Osteocyte (in vitro differentiated cells): ENCODE measurements around the gene LARP1. TPM values are rescaled to one million over a fixed set of nuclear protein-coding genes. Genes with fewer than 3 reads are reported as not detected.
"Not testable (repeated sequence)": the region's sequence is repeated elsewhere in the genome, so short reads cannot be mapped to it uniquely, and the experiment has no call there.

Source experiments
- DNase-seq: peaks from one replicate; pipeline ENCODE4 v3.0.0; 2021; ENCODE audit warnings: mixed read lengths; ENCODE audit not compliant: unreplicated experiment; ENCODE audit errors: extremely low spot score
- H3K27ac Mint-ChIP-seq: one replicate; pipeline ENCODE4 v1.8.0; 2021; ENCODE audit warnings: mild to moderate bottlenecking, mixed read lengths; ENCODE audit not compliant: unreplicated experiment
- H3K27me3 Mint-ChIP-seq: one replicate; pipeline ENCODE4 v1.8.0; 2021; ENCODE audit warnings: mixed read lengths; ENCODE audit not compliant: unreplicated experiment
- H3K36me3 Mint-ChIP-seq: one replicate; pipeline ENCODE4 v1.8.0; 2021; ENCODE audit warnings: mixed read lengths; ENCODE audit not compliant: unreplicated experiment
- H3K4me1 Mint-ChIP-seq: one replicate; pipeline ENCODE4 v1.8.0; 2021; ENCODE audit warnings: mixed read lengths; ENCODE audit not compliant: unreplicated experiment
- H3K4me3 Mint-ChIP-seq: one replicate; pipeline ENCODE4 v1.8.0; 2021; ENCODE audit warnings: mild to moderate bottlenecking, moderate library complexity, mixed read lengths; ENCODE audit not compliant: unreplicated experiment
- H3K9me3 Mint-ChIP-seq: one replicate; pipeline ENCODE4 v1.8.0; 2021; ENCODE audit warnings: mixed read lengths; ENCODE audit not compliant: unreplicated experiment
- total RNA-seq: library from RNA; stranded (reverse); gene quantifications from 2 replicates; pipeline ENCODE4 v1.2.1, GENCODE V29; 2021
- TF ChIP-seq, protein P1 (sequence below): fragments of 200-600 bp; sonication (generic); IDR thresholded peaks from 2 replicates; pipeline ENCODE4 v1.5.0; 2021; ENCODE audit warnings: antibody characterized with exemption, mild to moderate bottlenecking, moderate library complexity

LARP1 gene
- total RNA-seq, 1 donor from 2014 or later, result 247 TPM

DNA sequence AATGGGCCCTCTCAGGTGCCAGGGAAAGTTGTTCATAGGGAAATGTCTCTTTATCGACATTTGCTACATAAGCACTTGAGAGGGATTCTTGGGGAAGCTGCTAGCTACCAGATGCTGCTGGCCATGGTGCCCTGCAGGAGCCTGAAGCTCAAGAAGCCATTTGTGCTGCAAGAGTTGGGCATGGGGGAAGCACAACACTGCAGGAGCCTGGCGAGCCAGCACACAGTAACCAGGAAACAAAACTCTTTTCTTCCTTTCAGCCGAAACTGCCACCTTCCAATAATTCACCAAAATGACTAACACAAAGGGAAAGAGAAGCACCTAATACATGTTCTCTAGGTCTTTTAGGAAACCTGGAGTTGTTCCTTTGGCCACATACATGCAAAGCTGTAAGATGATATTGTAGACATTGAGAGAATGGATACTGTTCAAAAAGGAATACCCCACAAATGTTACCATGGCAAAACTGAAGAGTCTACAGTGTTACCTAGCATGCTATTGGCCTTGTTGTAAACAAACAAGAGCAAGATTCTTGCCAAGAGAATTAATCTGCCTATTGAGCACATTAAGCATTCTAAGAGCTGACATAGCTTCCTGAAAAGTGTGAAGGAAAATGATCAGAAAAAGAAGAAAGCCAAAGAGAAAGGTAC lies 26.1 kb upstream of the LARP1 start:
- no peak overlapping the region for H3K4me3 Mint-ChIP-seq
- peaks cover 7% of the 10 kb centered on the region for H3K9me3 Mint-ChIP-seq
- no peaks in the 10 kb centered on the region for H3K36me3 Mint-ChIP-seq
- no peak for DNase-seq
- TF ChIP-seq, protein P1, sequence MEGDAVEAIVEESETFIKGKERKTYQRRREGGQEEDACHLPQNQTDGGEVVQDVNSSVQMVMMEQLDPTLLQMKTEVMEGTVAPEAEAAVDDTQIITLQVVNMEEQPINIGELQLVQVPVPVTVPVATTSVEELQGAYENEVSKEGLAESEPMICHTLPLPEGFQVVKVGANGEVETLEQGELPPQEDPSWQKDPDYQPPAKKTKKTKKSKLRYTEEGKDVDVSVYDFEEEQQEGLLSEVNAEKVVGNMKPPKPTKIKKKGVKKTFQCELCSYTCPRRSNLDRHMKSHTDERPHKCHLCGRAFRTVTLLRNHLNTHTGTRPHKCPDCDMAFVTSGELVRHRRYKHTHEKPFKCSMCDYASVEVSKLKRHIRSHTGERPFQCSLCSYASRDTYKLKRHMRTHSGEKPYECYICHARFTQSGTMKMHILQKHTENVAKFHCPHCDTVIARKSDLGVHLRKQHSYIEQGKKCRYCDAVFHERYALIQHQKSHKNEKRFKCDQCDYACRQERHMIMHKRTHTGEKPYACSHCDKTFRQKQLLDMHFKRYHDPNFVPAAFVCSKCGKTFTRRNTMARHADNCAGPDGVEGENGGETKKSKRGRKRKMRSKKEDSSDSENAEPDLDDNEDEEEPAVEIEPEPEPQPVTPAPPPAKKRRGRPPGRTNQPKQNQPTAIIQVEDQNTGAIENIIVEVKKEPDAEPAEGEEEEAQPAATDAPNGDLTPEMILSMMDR, result no peak
- peaks cover 4% of the 10 kb centered on the region for H3K27me3 Mint-ChIP-seq
- H3K27ac Mint-ChIP-seq, result no peak overlapping the region
- no peaks in the 10 kb centered on the region for H3K4me1 Mint-ChIP-seq

DNA sequence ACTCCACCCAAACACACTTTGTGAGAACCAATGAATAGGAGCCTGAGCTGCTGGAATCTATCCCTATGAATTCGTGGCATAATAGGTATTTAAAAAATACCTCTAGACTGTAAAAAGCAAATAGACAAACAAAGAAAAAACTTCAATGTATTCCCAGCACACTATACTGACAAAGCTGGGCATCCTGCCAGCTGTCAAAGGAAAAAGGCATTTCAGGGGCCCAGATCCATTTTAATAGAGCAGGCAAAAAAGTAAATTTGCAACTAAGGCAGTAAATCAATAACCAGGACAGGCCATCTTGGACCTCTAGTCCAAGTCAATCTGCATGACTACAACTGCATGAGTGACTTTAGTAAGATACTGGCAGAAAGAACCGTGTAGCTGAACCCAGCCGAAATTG lies 25.6 kb upstream of the LARP1 start:
- H3K4me1 Mint-ChIP-seq, result no peaks in the 10 kb centered on the region
- DNase-seq, result no peak
- peaks cover 4% of the 10 kb centered on the region for H3K27me3 Mint-ChIP-seq
- TF ChIP-seq, protein P1, result no peak
- peaks cover 7% of the 10 kb centered on the region for H3K9me3 Mint-ChIP-seq
- H3K27ac Mint-ChIP-seq, result no peak overlapping the region
- H3K36me3 Mint-ChIP-seq, result no peaks in the 10 kb centered on the region
- no peak overlapping the region for H3K4me3 Mint-ChIP-seq

DNA sequence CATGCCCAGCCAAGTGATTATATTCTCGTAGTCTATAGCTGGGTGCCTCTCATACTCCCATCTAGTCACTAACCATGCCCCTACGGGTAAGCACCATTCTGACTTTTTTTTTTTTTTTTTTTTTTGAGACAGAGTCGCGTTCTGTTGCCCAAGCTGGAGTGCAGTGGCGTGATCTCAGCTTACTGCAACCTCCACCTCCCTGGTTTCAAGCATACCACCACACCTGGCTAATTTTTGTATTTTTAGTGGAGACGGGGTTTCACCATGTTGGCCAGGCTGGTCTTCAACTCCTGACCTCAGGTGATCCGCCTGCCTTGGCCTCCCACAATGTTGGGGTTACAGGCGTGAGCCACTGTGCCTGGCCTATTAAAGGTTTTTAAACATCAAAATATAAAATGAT lies 24.4 kb upstream of the LARP1 start:
- H3K4me1 Mint-ChIP-seq, H3K27ac Mint-ChIP-seq, H3K36me3 Mint-ChIP-seq, H3K4me3 Mint-ChIP-seq, H3K27me3 Mint-ChIP-seq, H3K9me3 Mint-ChIP-seq, DNase-seq: not testable (repeated sequence)

DNA sequence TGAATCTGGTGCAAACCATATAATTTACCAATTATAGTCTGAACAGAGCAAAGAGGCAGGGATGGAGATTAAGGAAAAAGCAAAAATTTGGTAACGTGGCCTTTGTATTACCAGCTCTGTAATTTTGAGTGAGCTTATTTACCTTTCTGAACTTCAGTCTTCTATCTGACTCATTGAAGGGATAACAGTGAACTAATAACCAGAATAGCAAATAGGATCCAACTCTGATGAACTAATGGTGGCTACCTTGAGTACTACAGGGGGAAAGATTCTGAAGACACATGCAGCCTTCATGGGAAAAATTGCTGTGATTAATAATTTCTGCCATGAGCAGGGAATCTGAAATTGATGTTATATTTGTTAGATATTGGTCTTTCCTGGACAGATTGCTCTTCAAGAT lies 23.0 kb upstream of the LARP1 start:
- peaks cover 7% of the 10 kb centered on the region for H3K9me3 Mint-ChIP-seq
- TF ChIP-seq, protein P1, result no peak
- H3K36me3 Mint-ChIP-seq, result no peaks in the 10 kb centered on the region
- H3K4me3 Mint-ChIP-seq, result no peak overlapping the region
- DNase-seq, result no peak
- no peaks in the 10 kb centered on the region for H3K4me1 Mint-ChIP-seq
- no peak overlapping the region for H3K27ac Mint-ChIP-seq
- peaks cover 4% of the 10 kb centered on the region for H3K27me3 Mint-ChIP-seq

DNA sequence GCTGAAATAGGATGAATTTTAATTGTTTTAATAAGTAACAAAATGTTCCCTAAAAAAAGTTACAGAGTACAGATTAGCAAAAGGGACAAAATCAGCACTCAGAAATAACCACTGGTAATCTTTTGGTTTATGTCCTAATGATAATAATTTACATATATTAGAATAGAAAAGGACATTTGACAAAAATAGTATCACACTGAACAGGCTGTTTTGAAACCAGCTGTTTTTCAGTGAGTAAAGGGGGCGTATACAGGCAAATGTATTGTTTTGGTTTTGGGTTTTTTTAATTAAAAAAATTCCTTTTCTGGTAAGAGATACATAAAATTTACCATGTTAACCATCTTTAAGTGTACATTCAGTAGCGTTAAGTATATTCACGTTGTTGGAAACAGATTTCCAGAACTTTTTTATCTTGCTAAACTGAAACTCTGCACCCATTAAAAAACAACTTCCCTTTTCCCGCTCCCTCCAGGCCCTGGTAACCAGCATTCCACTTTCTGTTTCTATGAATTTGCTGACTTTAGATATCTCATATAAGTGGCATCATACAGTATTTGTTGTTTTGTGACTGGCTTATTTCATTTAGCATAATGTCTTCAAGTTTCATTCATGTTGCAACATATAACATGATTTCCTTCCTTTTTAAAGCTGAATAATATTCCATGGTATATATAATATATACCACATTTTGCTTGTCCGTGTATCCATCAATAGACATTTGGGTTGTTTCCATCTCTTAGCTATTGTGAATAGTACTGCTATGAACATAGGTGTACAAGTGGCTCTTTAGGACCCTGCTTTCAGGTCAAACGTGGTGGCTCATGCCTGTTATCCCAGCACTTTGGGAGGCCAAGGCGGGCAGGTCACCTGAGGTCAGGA lies 20.6 kb upstream of the LARP1 start:
- Mint-ChIP-seq H3K4me3 (no peak overlapping the region), H3K4me1 (no peaks in the 10 kb centered on the region), H3K9me3 (peaks cover 2% of the 10 kb centered on the region), H3K36me3 (no peaks in the 10 kb centered on the region), H3K27ac (no peak overlapping the region), H3K27me3 (peaks cover 4% of the 10 kb centered on the region)
- no peak for DNase-seq
- TF ChIP-seq, protein P1, result no peak

DNA sequence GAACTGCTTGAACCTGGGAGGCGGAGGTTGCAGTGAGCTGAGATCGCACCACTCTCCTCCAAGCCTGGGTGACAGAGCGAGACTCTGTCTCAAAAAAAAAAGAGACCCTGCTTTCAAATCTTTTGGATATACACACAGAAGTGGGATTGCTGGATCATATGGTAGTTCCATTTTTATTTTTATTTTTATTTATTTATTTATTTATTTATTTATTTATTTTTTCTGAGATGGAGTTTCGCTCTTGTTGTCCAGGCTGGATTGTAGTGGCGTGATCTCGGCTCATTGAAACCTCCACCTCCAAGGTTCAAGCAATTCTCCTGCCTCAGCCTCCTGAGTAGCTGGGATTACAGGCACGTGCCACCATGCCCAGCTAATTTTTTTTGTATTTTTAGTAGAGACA lies 19.8 kb upstream of the LARP1 start:
- H3K4me3 Mint-ChIP-seq, H3K4me1 Mint-ChIP-seq, H3K27me3 Mint-ChIP-seq, DNase-seq, H3K9me3 Mint-ChIP-seq, H3K36me3 Mint-ChIP-seq, H3K27ac Mint-ChIP-seq: not testable (repeated sequence)

DNA sequence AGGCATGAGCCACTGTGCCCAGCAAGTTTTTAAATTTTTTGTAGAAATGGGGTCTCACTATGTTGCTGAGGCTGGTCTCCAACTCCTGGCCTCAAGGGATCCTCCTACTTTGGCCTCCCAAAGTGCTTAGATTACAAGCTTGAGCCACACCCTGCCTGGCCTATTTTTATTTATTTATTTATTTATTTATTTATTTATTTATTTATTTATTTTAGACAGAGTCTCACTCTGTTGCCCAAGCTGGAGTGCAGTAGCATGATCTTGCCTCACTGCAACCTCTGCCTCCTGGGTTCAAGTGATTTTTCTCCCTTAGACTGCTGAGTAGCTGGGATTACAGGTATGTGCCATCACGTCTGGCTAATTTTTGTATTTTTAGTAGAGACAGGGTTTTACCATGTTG lies 18.8 kb upstream of the LARP1 start:
- H3K27ac Mint-ChIP-seq, H3K36me3 Mint-ChIP-seq, H3K4me1 Mint-ChIP-seq, H3K9me3 Mint-ChIP-seq, DNase-seq, H3K4me3 Mint-ChIP-seq, H3K27me3 Mint-ChIP-seq: not testable (repeated sequence)
